HepG2 (cell line): ENCODE data around the gene UROD. TPM values are rescaled to one million over a fixed set of nuclear protein-coding genes. Genes with fewer than 3 reads are reported as not detected.

ENCODE experiments used
- ATF4 ChIP-seq, 2 experiments: fragments of 450-650 bp in 1 of 2; sonication (generic) in 1 of 2; formaldehyde crosslinking; IDR thresholded peaks; 2 replicates each; pipeline versions ENCODE4 v1.5.0 to v1.8.0; 2020 to 2022; ENCODE audit warnings: mild to moderate bottlenecking in 1 of 2, missing genetic modification reagents in 1 of 2
- E2F2 ChIP-seq: sonication (generic); formaldehyde crosslinking; IDR thresholded peaks from 2 replicates; pipeline ENCODE4 v1.4.0; 2020; ENCODE audit warnings: missing genetic modification reagents, borderline replicate concordance
- HMGA1 ChIP-seq: sonication (generic); formaldehyde crosslinking; conservative IDR thresholded peaks from 2 replicates; pipeline ENCODE4 v1.4.0; 2020; ENCODE audit warnings: missing genetic modification reagents
- POGZ ChIP-seq: sonication (generic); formaldehyde crosslinking; IDR thresholded peaks from 2 replicates; pipeline ENCODE4 v1.4.0; 2020; ENCODE audit warnings: mild to moderate bottlenecking, missing genetic modification reagents
- STAT6 ChIP-seq: sonication (generic); formaldehyde crosslinking; IDR thresholded peaks from 2 replicates; pipeline ENCODE4 v1.4.0; 2020; ENCODE audit warnings: missing genetic modification reagents, mild to moderate bottlenecking, borderline replicate concordance
- ZFP36L1 ChIP-seq: sonication (generic); formaldehyde crosslinking; IDR thresholded peaks from 2 replicates; pipeline ENCODE4 v1.8.0; 2022; ENCODE audit warnings: mild to moderate bottlenecking, missing genetic modification reagents, moderate library complexity
- ZNF407 ChIP-seq: sonication (generic); formaldehyde crosslinking; IDR thresholded peaks from one replicate; pipeline ENCODE4 v1.5.1; 2020; ENCODE audit warnings: mild to moderate bottlenecking, missing genetic modification reagents; ENCODE audit errors: not compliant biosample characterization
- ZNF468 ChIP-seq: sonication (generic); formaldehyde crosslinking; IDR thresholded peaks from 2 replicates; pipeline ENCODE4 v1.8.0; 2022; ENCODE audit warnings: mild to moderate bottlenecking, moderate library complexity, missing genetic modification reagents
- polyA plus RNA-seq, 8 experiments: library from polyadenylated mRNA; depleted of rRNA in 3 of 8; stranded (reverse) in 7 of 8; unstranded in 1 of 8; fragments of >200 nt; fragmentation: Illumina TruSeq in 4 of 8; extraction: Trizol in 4 of 8; gene quantifications; 2 replicates each; pipeline versions ENCODE4 v1.2.1 to v1.2.3, GENCODE V29; 2011 to 2016; ENCODE audit warnings: low read depth in 4 of 8, missing spikeins in 1 of 8, mixed read lengths in 1 of 8; ENCODE audit not compliant: insufficient read depth in 1 of 8
- total RNA-seq, 5 experiments: library from RNA; depleted of rRNA; stranded (reverse); fragments of >200 nt; fragmentation: Illumina TruSeq; extraction: Trizol; gene quantifications; 2 replicates each; pipeline ENCODE4 v1.2.3, GENCODE V29; 2016; ENCODE audit warnings: low read depth in 1 of 5
- TF ChIP-seq, protein P1 (sequence below): sonication (generic); formaldehyde crosslinking; IDR thresholded peaks from 2 replicates; pipeline ENCODE4 v1.5.0; 2020; ENCODE audit warnings: missing genetic modification reagents
- TF ChIP-seq, protein P2 (sequence below): sonication (generic); formaldehyde crosslinking; IDR thresholded peaks from 2 replicates; pipeline ENCODE4 v1.5.0; 2020; ENCODE audit warnings: mild to moderate bottlenecking, missing genetic modification reagents, moderate library complexity

UROD gene
- total and polyA plus RNA-seq, 2 of the 13 experiments (the other 11 are each of a cell fraction or from before 2014, with no cell fraction given): 162 to 171 TPM

DNA sequence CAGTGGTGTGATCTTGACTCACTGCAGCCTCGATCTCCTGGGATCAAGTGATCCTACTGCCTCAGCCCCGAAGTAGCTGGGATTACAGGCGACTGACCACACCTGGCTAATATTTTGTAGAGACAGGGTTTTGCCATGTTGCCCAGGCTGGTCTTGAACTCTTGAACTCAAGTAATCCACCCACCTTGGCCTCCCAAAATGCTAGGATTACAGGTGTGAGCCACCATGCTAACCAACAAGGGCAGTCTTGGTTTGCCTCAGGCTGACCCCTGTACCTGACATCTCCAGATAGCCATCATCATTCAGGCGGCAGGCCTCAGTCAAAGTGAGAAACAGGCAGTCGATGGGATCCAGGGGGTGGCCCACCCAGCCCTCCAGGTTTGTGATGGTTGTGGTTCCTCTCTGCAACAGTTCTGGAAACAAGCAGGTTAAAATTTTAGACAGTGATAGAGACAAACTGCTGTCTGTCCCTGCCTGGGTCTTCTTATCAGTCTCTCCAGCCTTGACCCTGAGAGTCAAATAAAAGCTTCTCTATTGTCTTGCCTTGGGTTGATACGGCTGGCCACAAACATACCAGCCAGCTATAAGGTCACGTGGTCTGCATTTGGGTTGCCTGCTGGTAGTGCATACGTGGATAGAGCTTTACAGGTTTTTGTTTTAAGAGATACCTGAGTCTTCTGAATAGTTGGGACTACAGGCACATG is 26.8 kb downstream of the UROD start (continued):
- TF ChIP-seq E2F2 (no peak), ZNF468 (CRISPR knock-in tag) (no peak), STAT6 (CRISPR knock-in tag) (no peak), ATF4 (CRISPR knock-in tag; IDR thresholded peaks at IDR 0.05) (no peak), HMGA1 (CRISPR knock-in tag) (no peak), POGZ (no peak), ZFP36L1 (CRISPR knock-in tag) (no peak), ZNF407 (CRISPR knock-in tag) (no peak)
- TF ChIP-seq, protein P1, sequence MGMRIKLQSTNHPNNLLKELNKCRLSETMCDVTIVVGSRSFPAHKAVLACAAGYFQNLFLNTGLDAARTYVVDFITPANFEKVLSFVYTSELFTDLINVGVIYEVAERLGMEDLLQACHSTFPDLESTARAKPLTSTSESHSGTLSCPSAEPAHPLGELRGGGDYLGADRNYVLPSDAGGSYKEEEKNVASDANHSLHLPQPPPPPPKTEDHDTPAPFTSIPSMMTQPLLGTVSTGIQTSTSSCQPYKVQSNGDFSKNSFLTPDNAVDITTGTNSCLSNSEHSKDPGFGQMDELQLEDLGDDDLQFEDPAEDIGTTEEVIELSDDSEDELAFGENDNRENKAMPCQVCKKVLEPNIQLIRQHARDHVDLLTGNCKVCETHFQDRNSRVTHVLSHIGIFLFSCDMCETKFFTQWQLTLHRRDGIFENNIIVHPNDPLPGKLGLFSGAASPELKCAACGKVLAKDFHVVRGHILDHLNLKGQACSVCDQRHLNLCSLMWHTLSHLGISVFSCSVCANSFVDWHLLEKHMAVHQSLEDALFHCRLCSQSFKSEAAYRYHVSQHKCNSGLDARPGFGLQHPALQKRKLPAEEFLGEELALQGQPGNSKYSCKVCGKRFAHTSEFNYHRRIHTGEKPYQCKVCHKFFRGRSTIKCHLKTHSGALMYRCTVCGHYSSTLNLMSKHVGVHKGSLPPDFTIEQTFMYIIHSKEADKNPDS (CRISPR knock-in tag): no peak
- TF ChIP-seq, protein P2, sequence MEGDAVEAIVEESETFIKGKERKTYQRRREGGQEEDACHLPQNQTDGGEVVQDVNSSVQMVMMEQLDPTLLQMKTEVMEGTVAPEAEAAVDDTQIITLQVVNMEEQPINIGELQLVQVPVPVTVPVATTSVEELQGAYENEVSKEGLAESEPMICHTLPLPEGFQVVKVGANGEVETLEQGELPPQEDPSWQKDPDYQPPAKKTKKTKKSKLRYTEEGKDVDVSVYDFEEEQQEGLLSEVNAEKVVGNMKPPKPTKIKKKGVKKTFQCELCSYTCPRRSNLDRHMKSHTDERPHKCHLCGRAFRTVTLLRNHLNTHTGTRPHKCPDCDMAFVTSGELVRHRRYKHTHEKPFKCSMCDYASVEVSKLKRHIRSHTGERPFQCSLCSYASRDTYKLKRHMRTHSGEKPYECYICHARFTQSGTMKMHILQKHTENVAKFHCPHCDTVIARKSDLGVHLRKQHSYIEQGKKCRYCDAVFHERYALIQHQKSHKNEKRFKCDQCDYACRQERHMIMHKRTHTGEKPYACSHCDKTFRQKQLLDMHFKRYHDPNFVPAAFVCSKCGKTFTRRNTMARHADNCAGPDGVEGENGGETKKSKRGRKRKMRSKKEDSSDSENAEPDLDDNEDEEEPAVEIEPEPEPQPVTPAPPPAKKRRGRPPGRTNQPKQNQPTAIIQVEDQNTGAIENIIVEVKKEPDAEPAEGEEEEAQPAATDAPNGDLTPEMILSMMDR (CRISPR knock-in tag): no peak
